ENCODE measurements around the gene CHFR. TPM values are rescaled to one million over a fixed set of nuclear protein-coding genes. Genes with fewer than 3 reads are reported as not detected.
"Not testable (repeated sequence)": the region's sequence is repeated elsewhere in the genome, so short reads cannot be mapped to it uniquely, and the experiment has no call there.

The CHFR gene
- total and polyA plus RNA-seq, 2 donors (not counting 3 experiments of a cell fraction or from before 2014, with no cell fraction given) = 45.4 to 66.5 TPM

- H3K4me2 ChIP-seq (ENCODE audit: insufficient read depth, low read length); H3K27ac ChIP-seq (ENCODE audit: insufficient read depth, low read depth, low read length); H3K4me3 ChIP-seq (replicated peaks in 1 of 3; ENCODE audit: insufficient read depth in 1 of 3, low read depth in 1 of 3, low read length in 3 of 3); H2AFZ ChIP-seq (ENCODE audit: low read depth, low read length); BruUV-seq (replicated peaks); dilution Hi-C loops (cut with MboI; ENCODE audit: extremely low pct_ligation_motif_present, low sequenced_read_pairs); H3K27me3 ChIP-seq (ENCODE audit: control insufficient read depth in 2 of 2, insufficient read depth in 2 of 2, low read length in 2 of 2); H3K4me1 ChIP-seq (ENCODE audit: control insufficient read depth, extremely low read depth, insufficient read depth, low read length); CTCF ChIA-PET; H3K9ac ChIP-seq (replicated peaks; ENCODE audit: extremely low read depth, insufficient read depth, low read length); intact Hi-C loops (cut with micrococcal nuclease); FAIRE-seq; H3K9me1 ChIP-seq (replicated peaks; ENCODE audit: control insufficient read depth, extremely low read depth, insufficient read depth, low read length); H4K20me1 ChIP-seq (replicated peaks; ENCODE audit: control insufficient read depth, extremely low read depth, insufficient read depth, low read length); H3K9me3 ChIP-seq (replicated peaks; ENCODE audit: control insufficient read depth, insufficient read depth, low read length); POLR2A ChIA-PET; H3K79me2 ChIP-seq (ENCODE audit: control insufficient read depth, insufficient read depth, low read length); DNase-seq (ENCODE audit: low read depth, low spot score): not testable (repeated sequence)
- peaks cover 13 to 55% of the 10 kb centered on the region in 2 experiments for H3K36me3 ChIP-seq (ENCODE audit: control insufficient read depth in 2 of 2, extremely low read depth in 1 of 2, insufficient read depth in 2 of 2, low read length in 2 of 2)
These were observed 95.5 kb downstream of the CHFR start for GRCh38 chr12:132791940-132792339.

GRCh38 chr12:132789099-132789471 lies 98.3 kb downstream of the CHFR start:
- H3K36me3 ChIP-seq (ENCODE audit: control insufficient read depth in 2 of 2, extremely low read depth in 1 of 2, insufficient read depth in 2 of 2, low read length in 2 of 2) = peaks cover 8 to 55% of the 10 kb centered on the region in 2 experiments
- no peaks in the 10 kb centered on the region for H3K4me1 ChIP-seq (ENCODE audit: control insufficient read depth, extremely low read depth, insufficient read depth, low read length)
- H3K9ac ChIP-seq (replicated peaks; ENCODE audit: extremely low read depth, insufficient read depth, low read length) = no peak overlapping the region
- dilution Hi-C loops (cut with MboI; ENCODE audit: extremely low pct_ligation_motif_present, low sequenced_read_pairs) (no loop called here), intact Hi-C loops (cut with micrococcal nuclease) (no loop called here)
- H4K20me1 ChIP-seq (replicated peaks; ENCODE audit: control insufficient read depth, extremely low read depth, insufficient read depth, low read length) = no peaks in the 10 kb centered on the region
- ChIA-PET POLR2A (no interaction called here), CTCF (no interaction called here)
- H3K27ac ChIP-seq (ENCODE audit: insufficient read depth, low read depth, low read length) = no peak overlapping the region
- H2AFZ ChIP-seq (ENCODE audit: low read depth, low read length) = no peak overlapping the region
- TF ChIP-seq EZH2 (IDR thresholded peaks at IDR 0.05; ENCODE audit: borderline replicate concordance, low read depth, low read length, severe bottlenecking) (no peak), GATA2 (IDR thresholded peaks at IDR 0.05; ENCODE audit: insufficient read depth, insufficient read length, low read depth, low read length) (no peak), CTCF (IDR thresholded peaks at IDR 0.05; ENCODE audit: extremely low read depth in 1 of 2, insufficient read depth in 1 of 2, low read depth in 1 of 2, low read length in 2 of 2) (no peak), POLR2AphosphoS5 (IDR thresholded peaks at IDR 0.05; ENCODE audit: insufficient read depth, low read depth, low read length) (no peak), MYC (IDR thresholded peaks at IDR 0.05; ENCODE audit: low read depth, low read length) (no peak), POLR2A (IDR thresholded peaks at IDR 0.05; ENCODE audit: low read depth, low read length) (no peak), JUN (IDR thresholded peaks at IDR 0.05; ENCODE audit: borderline replicate concordance, insufficient read depth, insufficient read length, low read depth) (no peak), FOS (IDR thresholded peaks at IDR 0.05; ENCODE audit: borderline replicate concordance, insufficient read depth, low read length) (no peak), MAX (IDR thresholded peaks at IDR 0.05; ENCODE audit: insufficient read depth, insufficient read length) (no peak)
- FAIRE-seq (no peak), DNase-seq (ENCODE audit: low read depth, low spot score) (no peak)
- H3K4me3 ChIP-seq (replicated peaks in 1 of 3; ENCODE audit: insufficient read depth in 1 of 3, low read depth in 1 of 3, low read length in 3 of 3) = no peak overlapping the region
- H3K9me1 ChIP-seq (replicated peaks; ENCODE audit: control insufficient read depth, extremely low read depth, insufficient read depth, low read length) = no peaks in the 10 kb centered on the region
- no peak overlapping the region for H3K4me2 ChIP-seq (ENCODE audit: insufficient read depth, low read length)
- peaks cover 7% of the 10 kb centered on the region for H3K79me2 ChIP-seq (ENCODE audit: control insufficient read depth, insufficient read depth, low read length)
- no TSS peak for BruUV-seq (replicated peaks)
- H3K27me3 ChIP-seq (ENCODE audit: control insufficient read depth in 2 of 2, insufficient read depth in 2 of 2, low read length in 2 of 2) = no peaks in the 10 kb centered on the region
- no peaks in the 10 kb centered on the region for H3K9me3 ChIP-seq (replicated peaks; ENCODE audit: control insufficient read depth, insufficient read depth, low read length)
